GM19043 (cell line): ENCODE data around the gene ASF1B.

ENCODE experiments used
- ATAC-seq: cut with Tn5 transposase; IDR thresholded peaks from one replicate; pipeline ENCODE4 v1.9.1; 2021; ENCODE audit warnings: low read depth; ENCODE audit not compliant: unreplicated experiment

The ASF1B gene

DNA sequence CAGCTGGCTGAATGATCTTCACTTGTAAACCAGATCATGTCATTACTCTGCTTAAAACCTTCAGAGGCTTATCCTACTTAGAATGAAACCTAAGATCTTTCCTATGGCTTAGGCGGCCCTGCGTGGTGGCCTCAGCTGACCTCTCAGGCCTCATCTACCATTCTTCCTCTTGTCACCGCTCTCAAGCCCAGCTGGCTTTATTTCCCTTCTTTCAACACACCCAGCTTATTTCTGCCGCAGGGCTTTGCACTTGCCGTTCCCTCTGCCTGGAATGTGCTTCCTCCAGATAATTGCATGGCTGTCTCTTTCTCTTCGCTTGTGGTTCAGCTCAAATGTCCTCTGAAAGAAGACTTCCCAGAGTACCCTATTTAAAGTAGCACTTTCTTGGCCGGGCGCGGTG, 3.6 kb upstream of the ASF1B start:
- no peak for ATAC-seq

GRCh38 chr19:14138576-14139265, 2.3 kb upstream of the ASF1B start:
- ATAC-seq: no peak

GRCh38 chr19:14135985-14136508, 342 bp downstream of the ASF1B start:
- no peak for ATAC-seq

DNA sequence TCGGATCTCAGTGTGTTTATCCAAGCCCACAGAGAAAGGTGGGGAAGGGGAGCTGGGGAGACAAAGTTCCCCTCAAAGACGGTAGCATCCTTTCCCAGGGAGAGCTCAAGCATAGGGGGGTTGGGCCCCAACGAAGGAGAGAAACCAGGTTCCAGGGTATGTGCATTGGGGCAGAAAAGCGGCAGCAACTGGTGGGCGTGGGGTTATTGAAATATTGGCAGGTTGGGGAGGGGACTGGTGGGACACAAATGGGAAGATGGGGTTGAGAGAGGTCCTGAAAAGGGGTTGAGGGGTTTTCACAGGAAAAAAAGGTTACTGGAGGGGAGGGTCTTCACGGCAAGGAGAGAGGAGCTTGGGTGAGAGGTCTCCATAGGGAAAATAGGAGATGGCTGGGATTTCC, 1.0 kb downstream of the ASF1B start:
- ATAC-seq: no peak

DNA sequence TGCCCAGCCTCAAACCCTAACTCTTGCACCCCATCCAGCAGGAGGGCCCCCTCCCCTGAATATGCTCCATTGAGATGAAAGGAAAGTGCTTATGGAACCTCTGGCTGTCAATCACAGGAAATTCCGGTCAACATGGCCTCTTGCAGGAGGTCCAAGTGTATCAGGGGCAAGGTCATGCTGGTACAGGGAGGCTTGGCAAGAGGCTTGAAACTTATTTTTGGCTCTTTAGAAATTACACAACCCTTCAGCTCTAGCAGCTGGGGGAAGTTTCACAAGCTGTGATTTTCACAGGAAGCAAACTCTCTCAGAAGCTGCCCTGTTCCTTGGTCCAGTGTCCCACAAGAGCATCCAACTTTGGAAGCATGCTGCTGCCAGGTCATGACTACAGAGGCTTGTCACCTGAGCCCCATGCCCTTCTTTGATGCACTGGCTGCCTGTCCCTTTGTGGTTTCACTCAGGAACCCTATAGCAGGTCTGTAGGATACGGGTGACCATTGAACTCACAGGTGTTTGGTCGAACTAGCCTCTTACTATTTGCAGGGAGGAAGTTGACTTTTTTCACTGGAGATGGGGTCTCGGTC, 8.4 kb downstream of the ASF1B start:
- ATAC-seq: no peak

- ATAC-seq: no peak
Measured at GRCh38 chr19:14127176-14127575, 9.2 kb downstream of the ASF1B start.

DNA sequence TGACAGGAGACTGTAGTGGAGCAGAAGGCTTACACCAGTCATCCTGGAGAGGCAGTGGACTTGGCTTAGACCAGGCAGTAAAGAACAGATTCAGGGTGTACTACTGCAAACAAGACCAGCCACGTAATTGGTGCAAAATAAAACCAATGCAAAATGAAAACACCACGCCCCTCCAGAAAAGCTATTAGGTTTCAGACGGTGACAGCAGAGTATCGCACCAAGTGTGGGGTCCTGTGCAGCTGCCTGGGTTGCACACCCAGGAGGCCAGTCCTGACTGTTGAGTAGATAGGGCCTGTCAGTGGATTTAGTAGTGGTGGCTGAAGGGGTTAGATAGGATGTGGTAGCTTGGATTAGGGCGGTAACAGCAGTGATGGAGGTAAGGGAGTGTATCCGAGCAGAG, 13.5 kb downstream of the ASF1B start:
- no peak for ATAC-seq

DNA sequence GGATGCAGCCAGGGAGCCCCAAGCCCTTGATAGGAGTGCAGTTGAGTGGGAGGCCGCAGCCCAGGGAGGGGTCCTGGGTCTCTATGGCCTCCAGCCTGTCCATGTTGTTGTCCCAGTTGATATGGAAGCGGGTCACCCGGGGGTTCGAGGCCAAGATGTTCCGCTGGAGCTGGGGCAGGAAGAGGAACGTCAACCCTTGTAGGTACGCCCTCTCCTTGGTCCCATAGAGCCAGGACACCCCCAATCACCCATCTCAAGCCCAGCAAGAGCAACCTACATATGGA, 15.9 kb downstream of the ASF1B start:
- ATAC-seq: no peak

- no peak for ATAC-seq
Measured at GRCh38 chr19:14119644-14120496, 16.5 kb downstream of the ASF1B start.

GRCh38 chr19:14119146-14119545, 17.2 kb downstream of the ASF1B start:
- no peak for ATAC-seq

GRCh38 chr19:14118165-14119051, 18.0 kb downstream of the ASF1B start:
- ATAC-seq: peak; percentile 22

GRCh38 chr19:14117668-14118164, 18.7 kb downstream of the ASF1B start, which contains the start of gene PRKACA:
Gene PRKACA, minus strand, starts transcription at chr19:14117762. Its CDS starts 215 bp downstream, at chr19:14117547.
- ATAC-seq: peak; percentile 85

DNA sequence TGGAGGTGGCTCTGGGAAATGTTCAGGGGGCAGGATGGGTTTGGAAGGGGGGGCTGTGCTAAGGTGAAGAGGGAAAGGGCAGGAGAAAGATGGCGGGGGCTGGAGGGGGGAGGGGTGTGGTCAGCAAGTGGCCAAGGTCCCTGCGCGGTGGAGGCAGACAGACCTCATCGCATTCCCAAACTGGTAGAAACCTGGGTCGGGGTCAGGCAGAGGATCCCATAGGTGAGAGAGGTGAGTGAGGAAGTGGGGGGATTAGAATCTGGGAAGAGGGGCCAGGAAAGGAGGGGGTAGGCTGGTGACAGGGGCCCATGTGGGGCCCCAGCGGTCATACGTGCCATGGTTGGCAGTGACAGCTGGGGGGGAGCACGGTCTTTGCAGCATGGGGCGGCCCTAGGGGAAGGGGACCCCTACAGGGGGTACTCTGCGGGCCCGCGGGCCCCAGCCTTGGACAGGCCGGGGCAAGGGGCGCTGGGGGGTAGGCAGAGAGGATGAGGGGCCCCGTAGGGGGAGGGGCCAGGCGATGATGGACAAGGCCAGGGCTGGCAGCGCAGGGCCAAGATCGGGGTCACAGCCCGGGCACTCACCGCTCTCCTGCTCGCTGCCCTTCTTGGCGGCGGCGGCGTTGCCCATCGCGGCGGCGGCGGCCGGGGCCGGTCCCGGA, 19.3 kb downstream of the ASF1B start:
- ATAC-seq: peak; percentile 5

DNA sequence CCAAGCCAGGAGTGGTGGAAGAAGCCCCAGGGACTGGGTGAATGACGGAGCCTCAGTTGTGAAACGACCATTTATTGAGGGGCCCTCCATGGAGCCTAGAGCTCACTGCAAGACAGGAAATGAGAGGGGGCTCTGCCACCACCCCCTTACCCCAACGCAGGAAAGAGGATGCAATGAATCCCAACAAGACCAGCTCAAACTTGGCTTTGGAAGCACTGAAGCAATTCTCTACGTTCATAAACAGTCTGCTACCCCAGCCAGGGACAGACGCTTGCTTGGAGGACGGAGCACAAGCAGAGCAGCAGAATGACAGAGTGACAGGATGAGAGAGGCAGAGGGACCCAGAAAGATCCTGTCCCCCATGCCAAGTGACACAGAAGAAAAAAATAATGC, 19.9 kb downstream of the ASF1B start:
- ATAC-seq: no peak

DNA sequence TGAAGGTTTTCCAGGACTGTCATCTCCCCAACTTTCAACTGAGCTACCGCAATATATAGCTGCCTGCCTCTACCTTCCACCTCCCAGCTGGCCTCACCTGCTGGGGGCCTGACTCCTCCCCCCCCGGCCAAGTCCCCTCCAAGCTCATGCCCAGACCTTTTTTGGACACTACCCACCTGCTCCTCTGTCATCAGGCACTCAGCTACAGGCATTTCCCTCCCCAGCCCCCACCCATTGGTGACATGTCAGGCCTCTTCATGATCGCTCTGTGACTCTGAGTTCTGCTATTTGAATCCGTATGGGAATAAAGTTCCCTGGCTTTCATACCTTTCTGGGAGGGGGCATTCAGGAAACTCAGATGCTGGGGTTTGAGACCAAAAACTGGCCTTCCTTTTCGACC, 20.6 kb downstream of the ASF1B start:
- no peak for ATAC-seq

GRCh38 chr19:14114854-14115253, 21.5 kb downstream of the ASF1B start:
- ATAC-seq: no peak

GRCh38 chr19:14114439-14114838, 21.9 kb downstream of the ASF1B start:
- ATAC-seq: no peak

DNA sequence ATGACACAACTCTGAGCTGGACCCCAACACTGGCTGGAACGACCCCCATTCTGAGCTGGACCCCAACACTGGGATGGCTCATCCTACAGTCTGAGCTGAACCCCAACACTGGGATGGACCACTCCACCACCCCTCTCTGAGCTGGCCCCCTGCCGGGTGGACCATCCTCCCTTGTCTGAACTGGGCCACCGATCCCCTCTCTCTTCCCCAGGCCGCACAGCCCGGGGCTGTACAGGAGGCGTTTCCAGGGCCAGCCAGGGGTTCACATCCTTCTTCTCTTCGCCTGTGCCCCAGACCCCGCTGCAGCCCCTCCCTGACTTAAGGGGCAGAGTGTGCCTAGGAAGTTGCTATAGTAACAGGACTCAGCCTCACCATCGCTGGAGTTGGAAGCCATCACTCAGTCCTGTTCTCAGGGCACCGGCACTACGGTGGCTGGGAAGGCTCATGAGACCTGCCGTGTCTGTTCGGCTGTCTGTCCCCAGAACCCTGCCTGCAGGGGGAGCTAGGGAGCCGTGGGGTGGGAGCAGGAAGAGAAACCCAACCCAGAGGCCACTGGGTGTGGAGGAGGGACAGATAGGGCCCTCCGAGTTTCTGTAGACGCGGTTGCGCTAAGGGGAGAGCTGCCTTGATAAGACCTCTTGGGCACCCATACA, 22.5 kb downstream of the ASF1B start:
- no peak for ATAC-seq

DNA sequence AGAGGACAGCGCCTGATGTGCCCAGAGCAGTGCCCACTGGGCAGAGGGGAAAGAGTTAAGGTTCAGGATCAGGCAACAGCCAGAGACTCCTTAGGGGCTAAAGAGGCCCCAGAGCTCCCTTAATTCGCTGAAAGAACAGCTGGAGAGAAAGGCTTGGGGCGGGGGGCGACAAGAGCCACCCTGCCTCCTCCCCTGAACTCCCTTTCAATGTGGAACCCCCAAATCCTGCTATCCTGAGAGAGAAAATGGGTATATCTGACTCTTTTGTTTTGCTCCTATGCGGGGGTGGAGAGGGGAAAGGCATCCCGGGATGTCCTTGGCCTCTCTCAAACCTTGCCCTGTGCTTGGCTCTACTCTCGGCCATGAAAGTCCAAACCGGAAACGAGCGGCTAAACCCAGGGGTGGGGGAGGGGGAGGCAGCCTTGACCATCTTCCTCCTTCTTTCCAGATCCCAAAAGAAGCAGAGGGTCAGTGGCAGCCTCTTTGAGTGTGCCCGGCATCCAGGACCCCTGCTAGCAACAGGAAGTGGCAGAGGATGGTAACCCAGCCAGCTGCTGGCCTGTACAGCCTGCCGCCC, 23.5 kb downstream of the ASF1B start:
- ATAC-seq: no peak
